HG02970 (cell line): ENCODE data around the gene CEP95.

Experiments
- ATAC-seq: cut with Tn5 transposase; IDR thresholded peaks from one replicate; pipeline ENCODE4 v1.9.1; 2021; ENCODE audit warnings: mild to moderate bottlenecking, moderate library complexity, moderate number of reproducible peaks; ENCODE audit not compliant: unreplicated experiment, low FRiP score

The CEP95 gene

DNA sequence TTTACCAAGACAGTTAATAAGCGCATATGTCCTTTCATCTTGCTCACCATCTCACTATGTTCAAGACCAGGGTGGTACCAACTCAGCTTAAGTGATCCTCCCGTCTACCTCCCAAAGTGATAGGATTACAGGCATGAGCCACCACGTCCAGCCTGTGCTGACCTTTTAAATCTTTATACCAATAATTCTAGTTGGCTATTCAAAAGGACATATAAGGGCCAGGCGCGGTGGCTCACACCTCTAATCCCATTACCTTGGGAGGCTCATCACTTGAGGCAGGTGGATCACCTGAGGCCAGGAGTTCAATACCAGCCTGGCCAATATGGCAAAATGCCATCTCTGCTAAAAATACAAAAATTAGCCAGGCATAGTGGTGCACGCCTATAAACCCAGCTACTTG lies 2.4 kb downstream of the CEP95 start:
- ATAC-seq = no peak

DNA sequence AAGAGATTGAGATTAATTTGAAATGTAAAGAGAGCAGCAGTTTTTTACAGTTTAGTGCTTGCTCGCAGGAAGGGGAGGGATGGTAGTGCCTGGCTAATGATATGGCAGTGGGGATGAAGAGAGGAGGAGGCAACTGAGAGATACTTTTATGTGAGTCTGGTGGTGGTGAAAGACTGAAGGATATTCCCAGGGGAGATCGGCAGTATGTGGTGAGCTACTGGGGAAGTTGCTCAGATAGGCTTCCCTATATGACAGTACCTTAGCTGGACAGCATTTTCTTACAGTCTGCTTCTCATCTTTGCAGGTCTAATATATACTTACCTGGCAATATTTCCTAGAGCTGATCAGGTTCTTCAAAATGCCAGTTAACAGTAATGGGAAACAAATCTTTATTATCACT lies 8.6 kb downstream of the CEP95 start:
- ATAC-seq = no peak

DNA sequence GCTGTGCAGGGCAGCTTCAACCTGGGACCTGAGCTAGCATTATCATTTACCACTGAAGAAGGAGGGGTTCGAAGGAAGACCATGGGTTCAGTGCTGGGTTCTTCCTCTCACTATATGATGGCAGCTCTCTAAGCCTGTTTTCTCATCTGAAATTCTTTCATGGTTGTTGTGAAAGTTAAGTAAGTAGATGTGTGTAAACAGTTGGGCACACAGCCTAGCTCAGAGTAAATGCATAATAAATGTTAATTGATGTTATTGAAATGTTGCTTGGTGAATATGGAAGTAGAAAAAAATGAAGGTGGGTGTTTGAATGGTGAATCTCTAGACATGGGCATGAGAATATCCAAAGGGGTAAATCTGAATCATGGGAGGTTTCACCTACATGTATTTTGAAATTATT lies 9.1 kb downstream of the CEP95 start:
- ATAC-seq = no peak

DNA sequence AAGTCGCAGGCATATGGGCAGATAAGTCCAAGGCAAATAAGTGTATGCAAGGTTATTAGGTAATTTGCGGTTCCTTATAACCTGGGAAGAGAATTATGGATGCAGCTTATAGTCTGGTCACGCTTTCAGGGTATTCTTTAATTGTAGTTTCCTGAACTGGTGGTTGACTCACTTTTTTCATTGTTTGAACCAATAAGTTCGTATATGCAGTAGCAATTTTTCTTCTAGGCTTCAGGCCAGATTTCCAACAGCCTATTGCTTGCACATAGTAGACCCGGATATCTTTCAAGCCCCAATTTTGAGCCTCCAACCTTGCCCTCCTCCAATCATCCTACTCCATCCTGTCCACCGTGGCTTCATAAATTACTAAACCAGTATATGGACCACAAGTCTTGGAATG lies 12.8 kb downstream of the CEP95 start:
- ATAC-seq = no peak

DNA sequence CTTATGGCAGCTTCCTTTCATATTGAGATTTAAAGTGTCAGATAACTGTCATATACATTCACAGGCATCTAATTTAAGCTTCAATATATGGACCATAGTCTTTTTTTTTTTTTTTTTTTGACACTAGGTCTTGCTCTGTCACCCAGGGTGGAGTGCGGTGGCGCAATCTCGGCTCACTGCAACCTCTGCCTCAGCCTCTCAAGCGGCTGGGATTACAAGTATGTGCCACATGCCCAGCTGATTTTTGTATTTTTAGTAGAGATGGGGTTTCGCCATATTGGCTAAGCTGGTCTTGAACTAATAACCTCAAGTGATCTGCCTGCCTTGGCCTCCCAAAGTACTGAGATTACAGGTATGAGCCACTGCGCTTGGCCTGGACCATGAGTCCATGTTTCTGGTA lies 13.6 kb downstream of the CEP95 start:
- ATAC-seq = no peak

DNA sequence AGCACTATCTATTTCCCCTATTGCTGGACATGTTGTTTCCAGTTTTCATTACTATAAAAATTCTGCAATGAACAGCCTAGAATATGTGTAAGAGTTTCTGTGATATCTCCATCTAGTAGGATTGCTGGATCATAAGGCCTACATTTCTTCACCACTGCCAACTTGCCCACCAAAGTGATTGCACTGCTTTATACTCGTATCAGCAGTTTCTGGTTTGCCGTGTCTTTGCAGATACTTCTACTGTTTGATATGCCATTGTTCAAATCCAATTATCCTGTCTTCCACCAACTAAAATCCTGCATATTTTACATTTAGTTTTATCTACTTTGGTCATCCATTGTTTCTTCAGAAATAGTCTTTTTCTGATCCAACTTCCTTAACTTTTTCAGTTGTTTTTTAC lies 21.1 kb downstream of the CEP95 start:
- ATAC-seq = no peak

DNA sequence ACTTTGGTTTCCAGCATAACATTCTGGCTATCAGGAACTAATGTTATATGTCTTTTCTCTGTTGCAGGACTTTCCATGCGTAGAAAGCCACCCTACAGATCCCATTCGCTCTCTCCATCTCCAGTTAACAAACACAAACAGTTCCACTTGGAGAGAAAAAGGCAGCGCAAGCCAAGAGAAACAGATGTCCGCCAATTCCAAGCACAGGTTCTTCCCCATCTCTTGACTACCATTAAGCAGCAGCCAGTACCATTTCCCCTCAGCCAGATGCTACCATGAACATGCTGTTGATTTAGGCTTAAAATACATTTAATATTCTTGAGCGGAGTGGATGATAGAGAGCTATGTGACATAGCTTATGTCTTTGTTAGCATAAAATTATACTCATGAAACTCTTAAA lies 22.4 kb downstream of the CEP95 start:
- no peak for ATAC-seq

DNA sequence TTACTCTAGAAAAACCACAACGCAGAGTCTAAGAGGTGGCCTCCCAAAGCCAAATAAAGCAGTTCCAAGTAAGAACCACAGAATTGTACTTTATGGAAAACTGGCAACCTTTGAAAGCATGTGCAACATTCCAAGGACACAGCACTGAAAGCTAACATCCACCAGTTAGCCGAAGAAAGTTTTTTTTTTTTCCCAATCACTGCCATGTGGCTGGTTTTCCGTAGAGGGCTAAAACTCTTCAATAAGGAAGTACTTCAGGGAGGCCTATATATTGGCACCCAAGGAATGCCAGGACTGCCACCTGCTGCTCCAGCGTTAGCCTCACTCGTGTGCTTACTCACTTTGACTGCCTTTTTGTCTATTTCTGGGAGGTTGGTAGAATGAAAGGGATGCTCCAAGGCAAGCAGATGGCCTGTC lies 25.2 kb downstream of the CEP95 start:
- no peak for ATAC-seq

DNA sequence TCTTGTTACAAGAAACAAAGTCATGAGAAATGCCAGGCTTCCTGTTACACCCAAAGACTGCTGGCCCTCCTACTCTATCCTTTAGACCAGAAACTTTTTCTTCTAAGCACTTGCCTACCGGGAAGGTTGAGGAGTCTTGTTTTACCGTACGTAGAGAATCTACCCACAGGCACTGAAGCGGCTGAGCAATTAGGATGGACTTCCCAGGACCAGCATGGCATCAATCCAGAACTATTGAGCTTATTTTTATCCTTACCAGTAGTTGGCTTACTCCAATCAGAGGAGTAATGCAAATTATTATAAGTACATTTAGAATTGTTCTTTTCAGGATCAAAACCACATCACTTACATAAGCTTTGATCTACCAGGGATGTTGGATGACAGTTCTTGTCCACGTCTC lies 25.6 kb downstream of the CEP95 start:
- no peak for ATAC-seq

DNA sequence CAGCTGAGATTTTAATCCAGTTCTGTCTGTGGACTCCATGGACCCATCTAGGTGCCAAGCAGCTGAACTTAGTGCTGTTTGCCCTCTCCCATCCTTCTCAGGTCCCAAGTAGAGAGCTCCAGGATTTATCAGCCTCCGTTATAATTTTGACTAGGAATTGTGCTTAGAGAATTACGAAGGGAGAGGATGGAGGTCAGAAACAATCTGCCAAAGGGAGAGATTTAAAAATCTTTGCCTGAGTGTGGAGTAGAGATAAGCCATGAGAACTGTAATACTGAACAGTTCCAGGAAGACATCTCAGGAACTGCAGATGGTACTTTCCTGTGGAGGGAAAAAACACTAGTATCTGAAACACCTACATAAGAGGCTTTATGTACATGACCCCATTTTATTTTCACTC lies 27.0 kb downstream of the CEP95 start:
- no peak for ATAC-seq

DNA sequence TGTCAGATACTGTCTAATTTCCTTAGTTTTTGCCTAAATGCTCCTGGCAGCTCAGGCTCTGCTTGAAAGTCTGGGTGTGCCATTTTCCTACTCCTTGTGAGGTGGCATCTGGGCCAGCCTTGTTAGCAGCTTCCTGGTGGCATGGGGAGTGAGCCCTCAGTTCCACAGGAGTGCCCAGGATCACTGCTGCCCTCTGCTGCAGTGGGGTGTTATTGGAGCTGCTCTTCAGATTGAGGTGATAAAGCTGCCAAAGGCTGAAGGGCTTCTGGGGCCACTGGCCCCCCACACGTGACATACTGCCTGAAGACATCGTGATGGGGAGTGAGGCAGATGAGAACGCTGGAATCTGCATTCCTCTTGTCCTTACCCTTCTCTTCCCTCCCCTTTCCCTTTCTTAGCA lies 27.4 kb downstream of the CEP95 start:
- no peak for ATAC-seq

DNA sequence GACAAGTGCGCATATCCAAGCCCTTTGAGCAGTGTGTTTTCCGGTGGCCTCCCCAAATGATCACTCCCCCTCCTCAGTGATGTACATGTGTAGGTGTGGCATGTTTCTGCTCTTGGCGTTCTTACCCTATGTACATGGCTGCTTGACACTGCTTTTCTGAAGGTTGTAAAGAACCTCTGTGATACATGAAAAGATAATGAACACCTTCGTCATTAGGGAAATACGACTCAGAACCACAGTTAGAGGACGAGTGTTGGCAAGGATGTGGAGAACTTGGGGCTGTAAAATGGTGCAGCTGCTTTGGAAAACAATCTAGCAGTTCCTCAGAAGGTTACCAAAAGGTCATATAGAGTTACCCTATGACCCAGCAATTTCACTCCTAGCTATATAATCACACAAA lies 28.6 kb downstream of the CEP95 start:
- ATAC-seq = no peak

DNA sequence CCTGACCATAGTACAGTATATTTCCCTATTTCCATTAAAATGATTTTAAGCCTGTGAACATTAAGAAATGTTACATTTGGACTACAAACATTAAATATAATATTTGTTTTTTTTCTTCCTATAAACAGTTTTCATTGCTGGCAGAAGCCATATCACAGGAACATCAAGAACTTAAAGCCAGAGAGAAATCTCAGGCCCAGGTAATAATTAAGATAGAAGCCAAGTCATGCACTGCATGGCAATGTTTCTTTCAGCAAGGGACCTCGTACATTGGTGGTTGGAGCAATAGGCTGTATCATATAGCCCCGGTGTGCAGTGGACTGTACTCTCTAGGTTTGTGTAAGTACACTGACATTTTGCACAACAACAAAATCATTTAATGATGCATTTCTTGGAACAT lies 30.1 kb downstream of the CEP95 start:
- ATAC-seq = no peak

DNA sequence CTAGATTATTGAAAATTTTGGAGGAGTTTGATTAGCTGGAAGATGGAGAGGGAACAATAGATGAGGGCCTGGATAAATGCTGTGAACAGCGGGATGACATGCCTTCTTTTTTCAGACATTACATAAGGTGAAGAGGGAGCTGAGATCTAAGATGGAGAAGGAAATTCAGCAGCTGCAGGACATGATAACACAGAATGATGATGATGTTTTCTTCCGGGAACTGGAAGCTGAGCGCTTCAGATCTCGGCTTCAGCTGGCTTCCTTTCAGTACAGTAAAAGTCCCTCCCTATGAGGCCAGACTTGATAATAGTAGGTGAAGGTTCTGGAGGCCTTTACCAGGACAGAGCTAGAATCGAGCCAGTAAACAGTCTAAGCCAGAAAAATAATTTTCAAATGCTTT lies 30.7 kb downstream of the CEP95 start:
- no peak for ATAC-seq

DNA sequence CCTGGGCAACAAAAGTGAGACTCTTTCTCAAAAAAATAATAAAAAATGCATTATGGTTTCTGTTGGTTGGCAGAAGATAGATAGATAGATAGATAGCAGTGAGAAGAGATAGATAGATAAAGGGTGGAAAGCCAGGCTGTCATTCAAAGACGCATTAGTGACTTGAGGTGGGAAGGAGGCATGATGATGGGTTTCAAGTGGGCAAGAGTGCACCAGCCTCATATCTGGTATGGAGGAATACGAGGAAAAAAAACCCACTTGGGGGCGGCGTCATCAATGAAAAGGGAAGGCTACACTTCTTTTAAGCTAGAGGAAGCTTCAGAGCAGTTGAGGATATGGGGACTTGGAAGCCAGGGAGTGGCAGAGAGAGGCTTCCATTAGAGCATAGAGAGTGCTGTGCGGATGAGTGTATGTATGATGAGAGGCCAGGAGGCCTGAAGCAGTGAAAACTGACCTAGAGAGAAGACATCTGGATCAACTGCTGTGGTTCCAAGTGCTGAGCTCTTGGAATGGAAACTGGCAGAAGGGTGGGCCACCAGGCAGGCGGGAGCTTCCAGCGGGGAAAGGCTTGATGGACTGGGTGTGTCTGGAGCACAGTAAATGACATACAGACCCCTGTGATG lies 31.8 kb downstream of the CEP95 start:
- no peak for ATAC-seq

DNA sequence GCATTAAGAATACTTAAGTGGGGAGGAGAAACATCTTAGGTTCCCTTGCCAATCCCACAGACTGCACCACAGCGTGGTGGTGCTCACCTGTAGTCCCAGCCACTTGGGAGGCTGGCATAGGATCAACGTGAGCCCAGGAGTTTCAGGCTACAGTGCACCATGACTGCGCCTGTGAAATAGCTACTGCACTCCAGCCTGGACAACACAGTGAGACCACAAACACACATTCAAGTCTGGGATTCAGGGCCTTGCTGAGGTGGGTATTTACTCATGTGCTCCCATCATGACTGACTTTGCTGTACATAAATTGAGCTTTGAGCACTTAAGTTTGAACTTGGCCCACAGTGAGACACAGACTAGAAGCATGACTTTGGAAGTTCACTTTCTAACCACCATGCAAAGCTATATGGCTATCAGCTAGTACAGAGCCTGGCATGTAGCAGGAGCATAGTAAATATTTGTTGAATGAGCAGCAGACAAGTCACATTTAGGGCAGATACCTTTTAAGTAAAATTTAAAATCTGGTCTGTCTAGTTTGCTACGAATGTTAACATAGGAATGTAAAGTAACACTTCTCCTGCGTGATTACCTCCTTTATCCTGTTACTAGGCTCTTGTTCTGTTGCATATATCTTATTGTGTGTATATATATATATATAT lies 33.5 kb downstream of the CEP95 start:
- no peak for ATAC-seq

DNA sequence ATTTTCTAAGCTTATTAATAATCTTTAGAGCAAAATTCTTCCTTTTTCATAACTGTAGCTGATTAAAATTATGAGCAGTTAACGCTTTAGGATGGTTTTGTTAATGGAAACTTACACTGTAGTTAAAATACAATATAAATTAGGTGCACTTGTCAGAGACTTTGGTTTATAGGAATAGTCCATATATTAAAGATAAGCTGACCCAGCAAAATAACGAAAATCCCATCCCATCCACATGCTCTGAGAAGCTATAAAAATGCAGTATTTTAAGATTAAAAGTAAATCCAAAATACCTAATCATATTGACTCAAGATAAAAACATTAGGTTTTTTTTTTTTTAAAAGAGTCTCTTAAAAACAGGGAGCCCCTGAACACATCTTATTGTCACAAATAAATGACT lies 38.0 kb downstream of the CEP95 start:
- ATAC-seq = no peak

DNA sequence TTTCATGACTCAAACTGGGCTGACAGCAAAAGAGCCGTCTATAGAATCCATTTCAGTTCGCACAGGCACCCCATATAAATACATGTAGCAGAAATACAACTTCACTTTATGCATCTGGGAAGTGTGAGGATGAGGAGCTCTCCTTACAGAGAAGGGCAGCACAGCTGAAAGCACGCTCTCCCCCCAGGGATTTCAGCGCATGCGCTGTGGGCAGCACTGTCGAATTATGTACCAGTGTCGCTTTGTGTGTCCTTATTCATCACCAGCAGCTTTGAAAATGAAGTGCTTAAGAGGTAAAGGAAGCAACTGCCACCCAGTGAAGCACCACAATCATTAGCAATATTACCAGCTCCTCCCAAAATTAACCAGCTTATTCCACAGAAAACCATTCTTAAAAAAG lies 39.9 kb downstream of the CEP95 start:
- no peak for ATAC-seq

DNA sequence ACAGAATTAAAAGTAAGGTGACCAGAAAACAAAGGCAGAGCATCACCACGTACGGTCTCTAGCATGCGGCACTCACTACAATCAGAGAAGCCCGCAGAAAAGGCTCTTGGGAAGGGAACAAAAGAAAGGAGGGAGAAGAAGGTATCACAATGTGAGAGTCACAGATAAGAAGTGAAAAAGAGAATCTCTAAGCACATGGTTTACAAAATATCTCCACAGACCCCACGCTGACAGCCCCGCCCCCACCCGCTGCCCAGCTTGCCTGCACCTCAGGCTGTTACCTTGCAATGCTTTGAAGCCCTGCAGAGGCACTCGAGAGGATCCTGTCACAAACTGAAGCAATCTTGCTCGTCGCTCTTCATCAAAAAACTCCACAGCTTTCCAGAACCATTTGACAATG lies 40.5 kb downstream of the CEP95 start:
- no peak for ATAC-seq

DNA sequence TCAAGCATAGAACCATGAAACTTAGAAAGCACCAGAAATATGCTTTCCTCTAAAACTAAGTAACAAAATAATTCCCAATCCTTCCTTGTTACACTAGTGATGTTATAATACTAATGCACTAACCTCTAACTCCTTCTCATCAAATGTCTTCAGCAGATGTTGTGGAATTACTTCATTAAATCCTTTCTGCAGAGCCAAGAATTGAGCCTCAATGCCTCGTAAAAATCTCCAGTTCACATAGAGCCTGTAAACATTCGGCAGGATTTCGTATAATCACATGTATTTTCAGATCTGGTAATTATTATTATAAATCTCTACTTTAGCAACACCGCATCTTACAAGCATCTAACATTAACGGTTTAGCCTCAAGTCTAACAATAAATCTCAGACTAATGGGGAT lies 44.7 kb downstream of the CEP95 start:
- no peak for ATAC-seq

DNA sequence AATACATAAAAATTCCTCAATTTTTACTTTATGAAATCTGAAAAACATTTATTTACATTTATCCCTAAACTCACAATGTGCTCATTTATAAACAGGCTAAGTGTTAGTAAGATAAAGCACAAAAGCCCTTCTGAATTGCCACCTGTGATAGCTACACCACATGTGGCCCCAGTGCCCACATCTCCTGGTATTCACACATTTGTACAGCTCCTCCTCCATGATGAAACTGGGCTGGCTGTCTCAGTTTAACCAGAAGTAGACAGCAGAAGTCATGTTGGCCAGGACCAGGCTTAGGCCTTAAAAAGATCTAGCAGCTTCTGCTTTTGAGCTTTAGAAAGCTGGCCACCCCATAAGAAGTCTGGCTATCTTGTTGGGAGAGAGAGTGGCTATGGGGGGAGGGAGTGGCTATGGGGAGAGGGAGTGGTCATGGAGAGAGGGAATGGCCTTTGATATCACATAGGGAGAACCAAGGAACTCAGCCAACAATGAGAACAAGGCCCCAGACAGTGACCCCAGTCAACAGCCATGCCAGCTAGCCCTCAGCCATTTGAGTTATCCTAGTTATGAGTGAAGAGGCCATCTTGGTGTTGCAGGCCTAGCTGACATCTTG lies 47.4 kb downstream of the CEP95 start:
- no peak for ATAC-seq

DNA sequence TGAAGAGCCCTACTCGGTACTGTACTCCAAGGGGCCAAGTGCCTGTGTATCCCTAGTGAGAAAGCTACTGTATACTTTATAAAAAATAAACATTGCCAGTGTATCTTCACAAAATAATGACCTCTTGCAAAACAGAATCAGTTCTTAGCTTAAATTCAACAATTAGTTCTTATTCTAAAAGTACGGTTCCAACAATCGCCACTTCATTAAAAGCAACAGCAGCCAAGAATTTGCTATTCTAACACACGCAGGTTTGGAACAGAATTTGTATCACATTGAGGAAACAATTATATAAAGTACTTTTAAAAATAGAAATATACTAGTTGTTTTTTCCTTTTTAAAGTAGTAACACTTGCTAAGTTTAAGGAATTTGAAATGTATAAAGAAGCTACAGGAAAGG lies 48.5 kb downstream of the CEP95 start:
- ATAC-seq = no peak
